ENCODE results near the gene NIFK.

DNA sequence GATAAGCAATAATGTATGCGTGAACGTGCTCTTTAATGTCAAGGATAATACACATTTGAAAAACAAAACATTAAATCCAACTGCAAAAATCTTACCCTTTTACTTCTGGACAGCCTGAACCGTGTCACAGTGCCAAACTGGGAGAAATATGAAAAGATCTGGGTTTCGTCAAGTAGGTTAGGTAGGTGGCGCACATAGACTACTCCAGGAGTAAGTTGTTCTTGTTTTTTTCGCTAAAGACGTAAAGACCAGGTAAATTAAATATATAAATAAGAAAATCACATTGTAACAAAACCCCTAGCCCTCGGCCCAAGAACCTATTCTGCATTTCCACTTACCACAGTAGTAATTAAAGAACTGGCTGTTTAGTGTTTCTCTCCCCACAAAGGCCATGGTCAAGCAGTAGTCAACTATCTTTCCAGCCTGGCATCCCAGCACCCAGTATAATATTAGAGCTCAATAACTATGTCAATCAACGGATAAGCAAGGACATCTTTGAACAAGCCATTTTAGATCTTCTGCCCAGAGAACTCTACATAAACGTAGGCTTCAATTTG lies 1.1 kb downstream of the NIFK start:
- TF ChIP-seq, protein P1, sequence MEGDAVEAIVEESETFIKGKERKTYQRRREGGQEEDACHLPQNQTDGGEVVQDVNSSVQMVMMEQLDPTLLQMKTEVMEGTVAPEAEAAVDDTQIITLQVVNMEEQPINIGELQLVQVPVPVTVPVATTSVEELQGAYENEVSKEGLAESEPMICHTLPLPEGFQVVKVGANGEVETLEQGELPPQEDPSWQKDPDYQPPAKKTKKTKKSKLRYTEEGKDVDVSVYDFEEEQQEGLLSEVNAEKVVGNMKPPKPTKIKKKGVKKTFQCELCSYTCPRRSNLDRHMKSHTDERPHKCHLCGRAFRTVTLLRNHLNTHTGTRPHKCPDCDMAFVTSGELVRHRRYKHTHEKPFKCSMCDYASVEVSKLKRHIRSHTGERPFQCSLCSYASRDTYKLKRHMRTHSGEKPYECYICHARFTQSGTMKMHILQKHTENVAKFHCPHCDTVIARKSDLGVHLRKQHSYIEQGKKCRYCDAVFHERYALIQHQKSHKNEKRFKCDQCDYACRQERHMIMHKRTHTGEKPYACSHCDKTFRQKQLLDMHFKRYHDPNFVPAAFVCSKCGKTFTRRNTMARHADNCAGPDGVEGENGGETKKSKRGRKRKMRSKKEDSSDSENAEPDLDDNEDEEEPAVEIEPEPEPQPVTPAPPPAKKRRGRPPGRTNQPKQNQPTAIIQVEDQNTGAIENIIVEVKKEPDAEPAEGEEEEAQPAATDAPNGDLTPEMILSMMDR (IDR thresholded peaks at IDR 0.05; ENCODE audit: borderline replicate concordance, extremely low read depth, low read length, poor library complexity, severe bottlenecking): no peak
- TF ChIP-seq EZH2 (IDR thresholded peaks at IDR 0.05; ENCODE audit: borderline replicate concordance, low read depth, low read length, severe bottlenecking): no peak
